Liver (tissue), 9 donors: ENCODE measurements around the gene ATP2B2. TPM values are rescaled to one million over a fixed set of nuclear protein-coding genes. Genes with fewer than 3 reads are reported as not detected.
A peak's percentile ranks its signal among the peaks of the same experiment; 100 is the strongest.

Source experiments
- DNase-seq: peaks from one replicate; pipeline ENCODE4 v3.0.0-alpha.2; 2017; ENCODE audit warnings: low spot score
- H3K27ac ChIP-seq, 2 donors: one replicate each; pipeline ENCODE4 v1.7.0; 2013; ENCODE audit warnings: inconsistent platforms in 2 of 2, low read length in 2 of 2, control low read depth in 1 of 2, low read depth in 1 of 2, mild to moderate bottlenecking in 1 of 2
- H3K27me3 ChIP-seq, 4 donors: one replicate each; pipeline versions ENCODE4 v1.6.1 to v1.7.0; 2013; ENCODE audit warnings: low read length in 3 of 4, inconsistent platforms in 1 of 4, mild to moderate bottlenecking in 1 of 4, moderate library complexity in 1 of 4; ENCODE audit not compliant: control insufficient read depth in 4 of 4, insufficient read depth in 4 of 4
- H3K36me3 ChIP-seq, 4 donors: one replicate each; pipeline versions ENCODE4 v1.6.1 to v1.7.0; 2013; ENCODE audit warnings: low read length in 3 of 4, mild to moderate bottlenecking in 3 of 4, low read depth in 1 of 4, moderate library complexity in 1 of 4; ENCODE audit not compliant: control insufficient read depth in 4 of 4, insufficient read depth in 3 of 4
- H3K4me1 ChIP-seq, 4 donors: one replicate each; pipeline versions ENCODE4 v1.6.1 to v1.7.0; 2013; ENCODE audit warnings: low read length in 3 of 4, mild to moderate bottlenecking in 3 of 4, moderate library complexity in 1 of 4; ENCODE audit not compliant: control insufficient read depth in 4 of 4, insufficient read depth in 4 of 4
- H3K4me3 ChIP-seq, 3 donors: one replicate each; pipeline versions ENCODE4 v1.6.1 to v1.7.0; 2013; ENCODE audit warnings: low read length in 3 of 3, control low read depth in 1 of 3, low read depth in 1 of 3, mild to moderate bottlenecking in 1 of 3
- H3K9ac ChIP-seq, 2 donors: one replicate each; pipeline ENCODE4 v1.7.0; 2013; ENCODE audit warnings: low read length in 2 of 2, mild to moderate bottlenecking in 2 of 2, moderate library complexity in 2 of 2, control low read depth in 1 of 2, low read depth in 1 of 2
- H3K9me3 ChIP-seq, 4 donors: one replicate each; pipeline versions ENCODE4 v1.6.1 to v1.7.0; 2013; ENCODE audit warnings: low read length in 3 of 4; ENCODE audit not compliant: control insufficient read depth in 4 of 4
- ATF3 ChIP-seq: IDR thresholded peaks from 2 replicates; pipeline ENCODE4 v1.6.1; 2016; ENCODE audit warnings: antibody characterized with exemption
- EGR1 ChIP-seq, 2 donors: IDR thresholded peaks; 2 replicates each; pipeline ENCODE4 v1.6.1; 2016 to 2018; ENCODE audit warnings: antibody characterized with exemption in 2 of 2, low read depth in 2 of 2
- FOXA1 ChIP-seq: IDR thresholded peaks from 2 replicates; pipeline ENCODE4 v1.6.1; 2016; ENCODE audit warnings: antibody characterized with exemption
- FOXA2 ChIP-seq: IDR thresholded peaks from 2 replicates; pipeline ENCODE4 v1.6.1; 2016; ENCODE audit warnings: antibody characterized with exemption
- HNF4A ChIP-seq, 2 donors: conservative IDR thresholded peaks; 2 replicates each; pipeline ENCODE4 v1.6.1; 2016; ENCODE audit warnings: antibody characterized with exemption in 2 of 2, mild to moderate bottlenecking in 2 of 2
- HNF4G ChIP-seq: IDR thresholded peaks from 2 replicates; pipeline ENCODE4 v1.6.1; 2016; ENCODE audit warnings: antibody characterized with exemption
- JUND ChIP-seq, 2 donors: IDR thresholded peaks; 2 replicates each; pipeline ENCODE4 v1.6.1; 2016; ENCODE audit warnings: antibody characterized with exemption in 2 of 2
- MAX ChIP-seq: IDR thresholded peaks from 2 replicates; pipeline ENCODE4 v1.6.1; 2016; ENCODE audit warnings: antibody characterized with exemption
- NR2F2 ChIP-seq: IDR thresholded peaks from 2 replicates; pipeline ENCODE4 v1.6.1; 2016; ENCODE audit warnings: antibody characterized with exemption
- RAD21 ChIP-seq, 2 donors: IDR thresholded peaks; 2 replicates each; pipeline ENCODE4 v1.6.1; 2016; ENCODE audit warnings: antibody characterized with exemption in 2 of 2, mild to moderate bottlenecking in 2 of 2
- REST ChIP-seq: IDR thresholded peaks from 2 replicates; pipeline ENCODE4 v1.6.1; 2016; ENCODE audit warnings: antibody characterized with exemption, mild to moderate bottlenecking
- RXRA ChIP-seq, 2 donors: IDR thresholded peaks; 2 replicates each; pipeline ENCODE4 v1.6.1; 2017 to 2018; ENCODE audit warnings: antibody characterized with exemption in 2 of 2, mild to moderate bottlenecking in 1 of 2
- SP1 ChIP-seq: IDR thresholded peaks from 2 replicates; pipeline ENCODE4 v1.6.1; 2018; ENCODE audit warnings: antibody characterized with exemption, mild to moderate bottlenecking
- TAF1 ChIP-seq: conservative IDR thresholded peaks from 2 replicates; pipeline ENCODE4 v1.6.1; 2016; ENCODE audit warnings: antibody characterized with exemption, mild to moderate bottlenecking
- YY1 ChIP-seq: IDR thresholded peaks from 2 replicates; pipeline ENCODE4 v1.6.1; 2016; ENCODE audit warnings: antibody characterized with exemption, mild to moderate bottlenecking
- ZBTB33 ChIP-seq: IDR thresholded peaks from 2 replicates; pipeline ENCODE4 v1.6.1; 2016; ENCODE audit warnings: antibody characterized with exemption
- WGBS: extraction: QIAGEN DNeasy Blood & Tissue Kit; methylation state at CpG from one replicate; pipeline ENCODE4 v1.1.7; 2013; 5-methylcytosine and 5-hydroxymethylcytosine counted together
- polyA plus RNA-seq, 2 donors: library from polyadenylated mRNA; stranded (reverse) in 1 of 2; unstranded in 1 of 2; fragments of 200-250 nt in 1 of 2; fragments of >200 nt in 1 of 2; fragmentation: Nextera tagmentation in 1 of 2; extraction: Ambion mirVana in 1 of 2; gene quantifications; one replicate each; pipeline versions ENCODE4 v1.2.1 to v1.2.3, GENCODE V29; 2013 to 2015
- total RNA-seq, 2 donors: library from RNA; depleted of rRNA; stranded (reverse); fragments of >200 nt; gene quantifications; one replicate each; pipeline ENCODE4 v1.2.3, GENCODE V29; 2014
- donor health status: healthy.
- donor health status: healthy.
- donor health status: healthy.
- donor health status: healthy.
- donor health status: healthy.

ATP2B2 gene
- total and polyA plus RNA-seq, 4 donors: 10.4 to 27.8 (median 20.7) TPM

GRCh38 chr3:10442151-10442795 is 63.1 kb downstream of the ATP2B2 start:
- no peaks in the 10 kb centered on the region for H3K27me3 ChIP-seq
- H3K27ac ChIP-seq: no peak overlapping the region
- no peak overlapping the region for H3K9ac ChIP-seq
- peaks cover 21 to 60% (median 40%) of the 10 kb centered on the region in 4 donors for H3K4me1 ChIP-seq
- no peaks in the 10 kb centered on the region for H3K9me3 ChIP-seq
- TF ChIP-seq TAF1: no peak
- TF ChIP-seq EGR1 (IDR thresholded peaks at IDR 0.05; ENCODE audit: low read depth in 2 of 2): no peak
- DNase-seq: no peak
- peaks cover 0 to 16% (median 4%) of the 10 kb centered on the region in 4 donors for H3K36me3 ChIP-seq
- 52% methylated on average over 10 of the region's 10 CpGs for WGBS
- no peak overlapping the region for H3K4me3 ChIP-seq

- Histone ChIP-seq H3K36me3 (peaks cover 0 to 12% (median 3%) of the 10 kb centered on the region in 4 donors), H3K4me1 (peaks cover 21 to 55% (median 40%) of the 10 kb centered on the region in 4 donors), H3K4me3 (no peak overlapping the region), H3K9me3 (no peaks in the 10 kb centered on the region), H3K27me3 (no peaks in the 10 kb centered on the region), H3K9ac (no peak overlapping the region), H3K27ac (peak overlapping the region in 1 of 2 donors; percentile 20)
- 42% methylated on average over 5 of the region's 5 CpGs for WGBS
- DNase-seq: no peak
- TF ChIP-seq HNF4A (conservative IDR thresholded peaks at IDR 0.05) (peak in 1 of 2 donors; percentile 7), JUND (IDR thresholded peaks at IDR 0.05) (no peak), RXRA (IDR thresholded peaks at IDR 0.05) (no peak), ATF3 (no peak), REST (no peak)
Observed at GRCh38 chr3:10440684-10441083, 64.7 kb downstream of the ATP2B2 start.

- Histone ChIP-seq H3K9me3 (no peaks in the 10 kb centered on the region), H3K27ac (no peak overlapping the region), H3K4me1 (peaks cover 21 to 68% (median 51%) of the 10 kb centered on the region in 4 donors), H3K36me3 (peaks cover 0 to 8% (median 0%) of the 10 kb centered on the region in 4 donors), H3K27me3 (no peaks in the 10 kb centered on the region), H3K4me3 (no peak overlapping the region), H3K9ac (no peak overlapping the region)
- TF ChIP-seq JUND (IDR thresholded peaks at IDR 0.05) (peak; percentile 27 to 82), HNF4A (conservative IDR thresholded peaks at IDR 0.05) (peak; percentile 97 to 98), YY1 (peak; percentile 31), RAD21 (IDR thresholded peaks at IDR 0.05) (peak; percentile 52 to 55), RXRA (IDR thresholded peaks at IDR 0.05) (peak; percentile 90 to 93), SP1 (peak; percentile 40), ZBTB33 (no peak), MAX (peak; percentile 63), REST (peak; percentile 53), EGR1 (IDR thresholded peaks at IDR 0.05; ENCODE audit: low read depth in 2 of 2) (peak in 1 of 2 donors; percentile 49), FOXA1 (no peak), HNF4G (peak; percentile 61), NR2F2 (peak; percentile 95), FOXA2 (no peak)
- WGBS: 66% methylated on average over 8 of the region's 8 CpGs
- no peak for DNase-seq
Observed at GRCh38 chr3:10438902-10439610, 66.3 kb downstream of the ATP2B2 start.
